H9 (cell line): ENCODE measurements around the gene CCDC30. TPM values are rescaled to one million over a fixed set of nuclear protein-coding genes. Genes with fewer than 3 reads are reported as not detected.
A peak's percentile ranks its signal among the peaks of the same experiment; 100 is the strongest.

Experiments
- DNase-seq: peaks from one replicate; pipeline ENCODE4 v3.0.0-alpha.2; 2017
- H2AFZ ChIP-seq: one replicate; pipeline ENCODE4 v1.6.1; 2013; ENCODE audit warnings: mild to moderate bottlenecking, low read length, control low read depth, moderate library complexity
- H2AK5ac ChIP-seq: 2 replicates; pipeline ENCODE4 v1.6.1; 2013; ENCODE audit warnings: low read length, control low read depth, mixed read lengths; ENCODE audit not compliant: insufficient read length
- H2BK120ac ChIP-seq: one replicate; pipeline ENCODE4 v1.6.1; 2013; ENCODE audit warnings: low read depth, mild to moderate bottlenecking, low read length, control low read depth, inconsistent platforms; ENCODE audit not compliant: poor library complexity, severe bottlenecking
- H2BK12ac ChIP-seq: 2 replicates; pipeline ENCODE4 v1.6.1; 2013; ENCODE audit warnings: low read length, control low read depth, mixed read lengths, low read depth; ENCODE audit not compliant: insufficient read length
- H2BK15ac ChIP-seq: 2 replicates; pipeline ENCODE4 v1.6.1; 2013; ENCODE audit warnings: low read depth, low read length, control low read depth
- H2BK20ac ChIP-seq: one replicate; pipeline ENCODE4 v1.6.1; 2013; ENCODE audit warnings: low read depth, mild to moderate bottlenecking, low read length, control low read depth, inconsistent platforms; ENCODE audit not compliant: poor library complexity, severe bottlenecking
- H2BK5ac ChIP-seq: 2 replicates; pipeline ENCODE4 v1.6.1; 2013; ENCODE audit warnings: low read length, control low read depth, mixed read lengths; ENCODE audit not compliant: insufficient read length
- H3K14ac ChIP-seq: 2 replicates; pipeline ENCODE4 v1.6.1; 2013; ENCODE audit warnings: low read length, control low read depth; ENCODE audit not compliant: insufficient read depth
- H3K18ac ChIP-seq: 2 replicates; pipeline ENCODE4 v1.6.1; 2013; ENCODE audit warnings: low read depth, mild to moderate bottlenecking, mixed read lengths, low read length, control low read depth; ENCODE audit not compliant: insufficient read length
- H3K23ac ChIP-seq: 2 replicates; pipeline ENCODE4 v1.6.1; 2013; ENCODE audit warnings: low read length, control low read depth, mixed read lengths, low read depth; ENCODE audit not compliant: insufficient read length
- H3K23me2 ChIP-seq: 2 replicates; pipeline ENCODE4 v1.6.1; 2013; ENCODE audit warnings: low read depth, mild to moderate bottlenecking, mixed read lengths, low read length, control low read depth; ENCODE audit not compliant: insufficient read length, poor library complexity, severe bottlenecking
- H3K27ac ChIP-seq: 2 replicates; pipeline ENCODE4 v1.5.1; 2013; ENCODE audit warnings: low read length, control low read depth, mixed read lengths, low read depth; ENCODE audit not compliant: insufficient read length
- H3K27me3 ChIP-seq: 2 replicates; pipeline ENCODE4 v1.6.1; 2013; ENCODE audit warnings: low read length, control low read depth, inconsistent platforms; ENCODE audit not compliant: insufficient read depth
- H3K4ac ChIP-seq: 2 replicates; pipeline ENCODE4 v1.6.1; 2013; ENCODE audit warnings: low read depth, mild to moderate bottlenecking, control low read depth, inconsistent platforms, low read length, moderate library complexity
- H3K4me1 ChIP-seq: 2 replicates; pipeline ENCODE4 v1.6.1; 2013; ENCODE audit warnings: low read length, control low read depth, inconsistent platforms; ENCODE audit not compliant: insufficient read depth
- H3K4me2 ChIP-seq: 2 replicates; pipeline ENCODE4 v1.6.1; 2013; ENCODE audit warnings: low read length, control low read depth, mixed read lengths; ENCODE audit not compliant: insufficient read length, insufficient read depth
- H3K56ac ChIP-seq: 2 replicates; pipeline ENCODE4 v1.6.1; 2013; ENCODE audit warnings: low read depth, mild to moderate bottlenecking, mixed read lengths, low read length, control low read depth; ENCODE audit not compliant: insufficient read length
- H3K79me1 ChIP-seq: 2 replicates; pipeline ENCODE4 v1.6.1; 2013; ENCODE audit warnings: low read depth, mild to moderate bottlenecking, moderate library complexity, low read length, control low read depth, inconsistent platforms; ENCODE audit not compliant: insufficient read depth, poor library complexity, severe bottlenecking
- H3K79me2 ChIP-seq: 2 replicates; pipeline ENCODE4 v1.6.1; 2013; ENCODE audit warnings: low read length, control low read depth, inconsistent platforms; ENCODE audit not compliant: insufficient read depth
- H3K9ac ChIP-seq: 2 replicates; pipeline ENCODE4 v1.6.1; 2013; ENCODE audit warnings: low read length, control low read depth, mixed read lengths; ENCODE audit not compliant: insufficient read length; ENCODE audit errors: extremely low read depth
- H3K9me3 ChIP-seq: one replicate; pipeline ENCODE4 v1.6.1; 2013; ENCODE audit warnings: low read depth, low read length, inconsistent platforms; ENCODE audit not compliant: control insufficient read depth
- H3T11ph ChIP-seq: one replicate; pipeline ENCODE4 v1.6.1; 2013; ENCODE audit warnings: mild to moderate bottlenecking, low read length, control low read depth, inconsistent platforms
- H4K20me1 ChIP-seq: one replicate; pipeline ENCODE4 v1.6.1; 2013; ENCODE audit not compliant: control insufficient read depth, insufficient read length, insufficient read depth
- H4K5ac ChIP-seq: 2 replicates; pipeline ENCODE4 v1.6.1; 2013; ENCODE audit warnings: low read depth, mild to moderate bottlenecking, mixed read lengths, low read length, control low read depth; ENCODE audit not compliant: insufficient read length
- H4K8ac ChIP-seq: replicated peaks from 2 replicates; pipeline ENCODE4 v1.6.1; 2013; ENCODE audit warnings: low read length, control low read depth, mixed read lengths, low read depth; ENCODE audit not compliant: insufficient read length
- H4K91ac ChIP-seq: 2 replicates; pipeline ENCODE4 v1.6.1; 2013; ENCODE audit warnings: low read depth, mild to moderate bottlenecking, moderate library complexity, mixed read lengths, low read length, control low read depth; ENCODE audit not compliant: insufficient read length
- H3K27ac Mint-ChIP-seq, 3 experiments: 2 replicates in 2 of 3; 3 replicates in 1 of 3; pipeline ENCODE4 v1.8.0; 2020 to 2021; ENCODE audit warnings: mixed read lengths in 3 of 3, mild to moderate bottlenecking in 1 of 3, moderate library complexity in 1 of 3
- H3K27me3 Mint-ChIP-seq: 2 replicates; pipeline ENCODE4 v1.8.0; 2021; ENCODE audit warnings: low read depth, mild to moderate bottlenecking, moderate library complexity, mixed read lengths
- H3K36me3 Mint-ChIP-seq, 3 experiments: 2 replicates in 2 of 3; 3 replicates in 1 of 3; pipeline ENCODE4 v1.8.0; 2020 to 2021; ENCODE audit warnings: low read depth in 3 of 3, mixed read lengths in 3 of 3; ENCODE audit not compliant: insufficient read depth in 1 of 3
- H3K4me1 Mint-ChIP-seq, 2 experiments: 2 replicates each; pipeline ENCODE4 v1.8.0; 2020; ENCODE audit warnings: mixed read lengths in 2 of 2
- H3K4me3 Mint-ChIP-seq, 2 experiments: 2 replicates in 1 of 2; 3 replicates in 1 of 2; pipeline ENCODE4 v1.8.0; 2020 to 2021; ENCODE audit warnings: mild to moderate bottlenecking in 2 of 2, mixed read lengths in 2 of 2, moderate library complexity in 1 of 2
- H3K9me3 Mint-ChIP-seq, 2 experiments: 2 replicates in 1 of 2; 3 replicates in 1 of 2; pipeline ENCODE4 v1.8.0; 2020; ENCODE audit warnings: mild to moderate bottlenecking in 2 of 2, mixed read lengths in 2 of 2, moderate library complexity in 1 of 2
- WGBS: extraction: QIAGEN DNeasy Blood & Tissue Kit; methylation state at CpG from one replicate; pipeline ENCODE4 v1.1.7; 2013; ENCODE audit warnings: missing lambda C conversion rate, low lambda C conversion rate, mixed read lengths; ENCODE audit not compliant: insufficient read length; ENCODE audit errors: extremely low coverage; 5-methylcytosine and 5-hydroxymethylcytosine counted together
- total RNA-seq: library from RNA; stranded (reverse); gene quantifications from 2 replicates; pipeline ENCODE4 v1.2.1, GENCODE V29; 2021
- TF ChIP-seq, protein P1 (sequence below): fragments of 200-600 bp; sonication (generic); conservative IDR thresholded peaks from 3 replicates; pipeline ENCODE4 v1.8.0; 2021; ENCODE audit warnings: antibody characterized with exemption, mild to moderate bottlenecking

The CCDC30 gene
- total RNA-seq, 1 experiment from 2014 or later, result 1.8 TPM

DNA sequence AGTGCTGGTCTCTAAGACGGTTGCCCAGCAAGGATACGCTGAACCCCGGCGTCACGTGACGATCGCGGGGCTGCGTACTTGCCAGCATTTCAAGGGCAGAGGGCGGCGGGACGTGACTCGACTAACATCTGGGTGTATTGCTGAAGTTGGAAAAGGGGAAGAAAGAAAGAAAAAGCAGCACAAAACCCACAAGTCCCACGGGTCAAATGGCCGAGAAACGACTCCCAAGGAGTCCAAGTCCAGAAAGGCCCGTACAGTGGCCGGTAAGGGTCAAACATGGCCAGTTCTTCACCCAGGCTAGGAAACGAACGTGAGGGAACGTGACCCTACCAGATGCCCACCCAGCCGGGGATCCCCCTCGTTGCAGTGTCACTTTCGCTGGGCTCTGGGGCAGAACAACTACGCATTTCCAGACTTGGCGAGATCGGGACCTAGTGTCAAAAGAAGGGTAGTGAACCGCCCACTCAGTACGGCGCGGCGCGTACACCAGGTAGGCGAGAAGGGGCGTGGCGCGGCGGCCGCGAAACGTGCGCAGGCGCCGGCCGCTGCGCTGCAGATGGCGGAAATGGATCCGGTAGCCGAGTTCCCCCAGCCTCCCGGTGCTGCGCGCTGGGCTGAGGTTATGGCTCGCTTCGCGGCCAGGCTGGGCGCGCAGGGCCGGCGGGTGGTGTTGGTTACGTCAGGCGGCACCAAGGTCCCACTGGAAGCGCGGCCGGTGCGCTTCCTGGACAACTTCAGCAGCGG is 6.9 kb upstream of the CCDC30 start, which contains the start of the genes PPCS and ZMYND12:
TSS of gene PPCS (plus strand) at position 534 of the 744 bp plus-strand sequence. CDS start at position 557, 23 bp downstream.
TSS of gene ZMYND12 (minus strand) at position 13 of the 744 bp plus-strand sequence. CDS start 25 bp downstream, outside the sequence.
- Histone ChIP-seq H3K23ac (no peak within 1 kb of the TSS), H3K27ac (no peak within 1 kb of the TSS), H2AFZ (peak within 1 kb of the TSS; percentile 7), H3K27me3 (no peaks in the 10 kb centered on the region), H3K9ac (peak within 1 kb of the TSS; percentile 37), H3K18ac (peak within 1 kb of the TSS; percentile 70), H2BK20ac (no peak within 1 kb of the TSS), H3K56ac (no peak within 1 kb of the TSS), H3K79me1 (no peaks in the 10 kb centered on the region), H2BK5ac (no peak within 1 kb of the TSS), H4K20me1 (no peaks in the 10 kb centered on the region), H2BK120ac (no peak within 1 kb of the TSS), H3K79me2 (no peaks in the 10 kb centered on the region), H3K9me3 (no peaks in the 10 kb centered on the region), H3K4me2 (peak within 1 kb of the TSS; percentile 75), H4K91ac (no peak within 1 kb of the TSS), H3K4ac (no peak within 1 kb of the TSS), H4K8ac (no peak within 1 kb of the TSS), H3K14ac (peak within 1 kb of the TSS; percentile 49; the same call in 1 of the 2 replicates), H3K23me2 (peaks cover 4% of the 10 kb centered on the region), H2BK15ac (no peak within 1 kb of the TSS), H2AK5ac (no peak within 1 kb of the TSS), H3K4me1 (no peaks in the 10 kb centered on the region), H3T11ph (no peak within 1 kb of the TSS), H4K5ac (no peak within 1 kb of the TSS), H2BK12ac (no peak within 1 kb of the TSS)
- peak; percentile 87 for DNase-seq
- peak within 1 kb of the TSS; percentile 77 to 94 for H3K4me3 Mint-ChIP-seq
- peaks cover 2% of the 10 kb centered on the region; the same call in 1 of the 2 replicates for H3K27me3 Mint-ChIP-seq
- no CpG with 5 or more reads among the region's 66 CpGs for WGBS
- H3K9me3 Mint-ChIP-seq, result no peaks in the 10 kb centered on the region
- H3K4me1 Mint-ChIP-seq, result peaks cover 17 to 23% of the 10 kb centered on the region in 2 experiments
- H3K36me3 Mint-ChIP-seq, result peaks cover 6 to 27% (median 22%) of the 10 kb centered on the region in 3 experiments; a peak in 6 of 7 replicates
- peak within 1 kb of the TSS; percentile 66 to 94 (median 88) for H3K27ac Mint-ChIP-seq
- TF ChIP-seq, protein P1, sequence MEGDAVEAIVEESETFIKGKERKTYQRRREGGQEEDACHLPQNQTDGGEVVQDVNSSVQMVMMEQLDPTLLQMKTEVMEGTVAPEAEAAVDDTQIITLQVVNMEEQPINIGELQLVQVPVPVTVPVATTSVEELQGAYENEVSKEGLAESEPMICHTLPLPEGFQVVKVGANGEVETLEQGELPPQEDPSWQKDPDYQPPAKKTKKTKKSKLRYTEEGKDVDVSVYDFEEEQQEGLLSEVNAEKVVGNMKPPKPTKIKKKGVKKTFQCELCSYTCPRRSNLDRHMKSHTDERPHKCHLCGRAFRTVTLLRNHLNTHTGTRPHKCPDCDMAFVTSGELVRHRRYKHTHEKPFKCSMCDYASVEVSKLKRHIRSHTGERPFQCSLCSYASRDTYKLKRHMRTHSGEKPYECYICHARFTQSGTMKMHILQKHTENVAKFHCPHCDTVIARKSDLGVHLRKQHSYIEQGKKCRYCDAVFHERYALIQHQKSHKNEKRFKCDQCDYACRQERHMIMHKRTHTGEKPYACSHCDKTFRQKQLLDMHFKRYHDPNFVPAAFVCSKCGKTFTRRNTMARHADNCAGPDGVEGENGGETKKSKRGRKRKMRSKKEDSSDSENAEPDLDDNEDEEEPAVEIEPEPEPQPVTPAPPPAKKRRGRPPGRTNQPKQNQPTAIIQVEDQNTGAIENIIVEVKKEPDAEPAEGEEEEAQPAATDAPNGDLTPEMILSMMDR, result no peak
